GM12878 (cell line): ENCODE data around the gene ADPRM.

Source experiments
- CEBPB ChIP-seq, 2 experiments: fragments of 150-350 bp in 1 of 2; IDR thresholded peaks; 2 replicates each; pipeline ENCODE4 v1.6.1; 2012 to 2014; ENCODE audit warnings: low read depth in 2 of 2, low read length in 2 of 2, borderline replicate concordance in 1 of 2, inconsistent platforms in 1 of 2
- KAT2A ChIP-seq: conservative IDR thresholded peaks from 2 replicates; pipeline ENCODE4 v1.6.1; 2011; ENCODE audit warnings: low read depth, low read length; ENCODE audit not compliant: control insufficient read depth
- KDM1A ChIP-seq: fragments of 200-600 bp; sonication (generic); IDR thresholded peaks from 2 replicates; pipeline ENCODE4 v1.6.1; 2016; ENCODE audit warnings: borderline replicate concordance
- NFYB ChIP-seq: IDR thresholded peaks from 2 replicates; pipeline ENCODE4 v1.6.1; 2011; ENCODE audit warnings: low read depth, mild to moderate bottlenecking, low read length, improper control_type of control experiment, moderate library complexity; ENCODE audit not compliant: insufficient read depth
- NR2C1 ChIP-seq: fragments of 450-650 bp; IDR thresholded peaks from 2 replicates; pipeline ENCODE4 v1.6.1; 2017; ENCODE audit warnings: antibody characterized with exemption, mild to moderate bottlenecking, moderate library complexity
- NR2F1 ChIP-seq: fragments of 450-650 bp; conservative IDR thresholded peaks from 2 replicates; pipeline ENCODE4 v1.6.1; 2017; ENCODE audit warnings: mild to moderate bottlenecking
- POLR2A ChIP-seq: IDR thresholded peaks from 2 replicates; pipeline ENCODE4 v1.6.1; 2011; ENCODE audit warnings: low read depth, mild to moderate bottlenecking, low read length
- SREBF2 ChIP-seq: IDR thresholded peaks from 2 replicates; pipeline ENCODE4 v1.6.1; 2012; ENCODE audit warnings: mild to moderate bottlenecking, low read length
- STAT3 ChIP-seq: IDR thresholded peaks from 2 replicates; pipeline ENCODE4 v1.6.1; 2011; ENCODE audit warnings: low read depth, low read length, improper control_type of control experiment
- ZSCAN29 ChIP-seq: fragments of 450-650 bp; IDR thresholded peaks from 2 replicates; pipeline ENCODE4 v1.6.1; 2017; ENCODE audit warnings: mild to moderate bottlenecking, moderate library complexity
- TF ChIP-seq, protein P1 (sequence below), 3 experiments: IDR thresholded peaks in 2 of 3; conservative IDR thresholded peaks in 1 of 3; 2 replicates each; pipeline ENCODE4 v1.5.1; 2011; ENCODE audit warnings: low read depth in 3 of 3, low read length in 3 of 3, mild to moderate bottlenecking in 3 of 3, control low read depth in 2 of 3, moderate library complexity in 2 of 3, inconsistent platforms in 1 of 3, mixed read lengths in 1 of 3; ENCODE audit not compliant: control insufficient read depth in 2 of 3, insufficient read depth in 1 of 3; ENCODE audit errors: extremely low read depth in 1 of 3
- TF ChIP-seq, protein P2 (sequence below): fragments of 450-650 bp; formaldehyde crosslinking; IDR thresholded peaks from 2 replicates; pipeline ENCODE4 v1.4.0; 2022; ENCODE audit warnings: mild to moderate bottlenecking, moderate library complexity

GRCh38 chr17:10663231-10663630 is 34.2 kb upstream of the ADPRM start:
- no peak for TF ChIP-seq POLR2A
- TF ChIP-seq, protein P1, sequence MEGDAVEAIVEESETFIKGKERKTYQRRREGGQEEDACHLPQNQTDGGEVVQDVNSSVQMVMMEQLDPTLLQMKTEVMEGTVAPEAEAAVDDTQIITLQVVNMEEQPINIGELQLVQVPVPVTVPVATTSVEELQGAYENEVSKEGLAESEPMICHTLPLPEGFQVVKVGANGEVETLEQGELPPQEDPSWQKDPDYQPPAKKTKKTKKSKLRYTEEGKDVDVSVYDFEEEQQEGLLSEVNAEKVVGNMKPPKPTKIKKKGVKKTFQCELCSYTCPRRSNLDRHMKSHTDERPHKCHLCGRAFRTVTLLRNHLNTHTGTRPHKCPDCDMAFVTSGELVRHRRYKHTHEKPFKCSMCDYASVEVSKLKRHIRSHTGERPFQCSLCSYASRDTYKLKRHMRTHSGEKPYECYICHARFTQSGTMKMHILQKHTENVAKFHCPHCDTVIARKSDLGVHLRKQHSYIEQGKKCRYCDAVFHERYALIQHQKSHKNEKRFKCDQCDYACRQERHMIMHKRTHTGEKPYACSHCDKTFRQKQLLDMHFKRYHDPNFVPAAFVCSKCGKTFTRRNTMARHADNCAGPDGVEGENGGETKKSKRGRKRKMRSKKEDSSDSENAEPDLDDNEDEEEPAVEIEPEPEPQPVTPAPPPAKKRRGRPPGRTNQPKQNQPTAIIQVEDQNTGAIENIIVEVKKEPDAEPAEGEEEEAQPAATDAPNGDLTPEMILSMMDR (IDR thresholded peaks at IDR 0.05 in 2 of 3, conservative IDR thresholded peaks at IDR 0.05 in 1 of 3; ENCODE audit: control insufficient read depth in 2 of 3, extremely low read depth in 1 of 3, insufficient read depth in 1 of 3, low read depth in 3 of 3, low read length in 3 of 3), result no peak
- no peak for TF ChIP-seq CEBPB (IDR thresholded peaks at IDR 0.05; ENCODE audit: borderline replicate concordance in 1 of 2, low read depth in 2 of 2, low read length in 2 of 2)
- no peak for TF ChIP-seq KAT2A
- no peak for TF ChIP-seq STAT3
- TF ChIP-seq NFYB, result no peak
- TF ChIP-seq, protein P2, sequence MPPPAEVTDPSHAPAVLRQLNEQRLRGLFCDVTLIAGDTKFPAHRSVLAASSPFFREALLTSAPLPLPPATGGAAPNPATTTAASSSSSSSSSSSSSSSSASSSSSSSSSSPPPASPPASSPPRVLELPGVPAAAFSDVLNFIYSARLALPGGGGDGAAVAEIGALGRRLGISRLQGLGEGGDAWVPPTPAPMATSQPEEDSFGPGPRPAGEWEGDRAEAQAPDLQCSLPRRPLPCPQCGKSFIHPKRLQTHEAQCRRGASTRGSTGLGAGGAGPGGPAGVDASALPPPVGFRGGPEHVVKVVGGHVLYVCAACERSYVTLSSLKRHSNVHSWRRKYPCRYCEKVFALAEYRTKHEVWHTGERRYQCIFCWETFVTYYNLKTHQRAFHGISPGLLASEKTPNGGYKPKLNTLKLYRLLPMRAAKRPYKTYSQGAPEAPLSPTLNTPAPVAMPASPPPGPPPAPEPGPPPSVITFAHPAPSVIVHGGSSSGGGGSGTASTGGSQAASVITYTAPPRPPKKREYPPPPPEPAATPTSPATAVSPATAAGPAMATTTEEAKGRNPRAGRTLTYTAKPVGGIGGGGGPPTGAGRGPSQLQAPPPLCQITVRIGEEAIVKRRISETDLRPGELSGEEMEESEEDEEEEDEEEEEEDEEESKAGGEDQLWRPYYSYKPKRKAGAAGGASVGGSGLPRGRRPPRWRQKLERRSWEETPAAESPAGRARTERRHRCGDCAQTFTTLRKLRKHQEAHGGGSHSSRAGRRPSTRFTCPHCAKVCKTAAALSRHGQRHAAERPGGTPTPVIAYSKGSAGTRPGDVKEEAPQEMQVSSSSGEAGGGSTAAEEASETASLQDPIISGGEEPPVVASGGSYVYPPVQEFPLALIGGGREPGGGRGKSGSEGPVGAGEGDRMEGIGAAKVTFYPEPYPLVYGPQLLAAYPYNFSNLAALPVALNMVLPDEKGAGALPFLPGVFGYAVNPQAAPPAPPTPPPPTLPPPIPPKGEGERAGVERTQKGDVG, result no peak
- TF ChIP-seq SREBF2, result no peak
- TF ChIP-seq KDM1A, result no peak
- no peak for TF ChIP-seq NR2C1
- TF ChIP-seq NR2F1, result no peak
- TF ChIP-seq ZSCAN29, result no peak
